Gastroesophageal sphincter (tissue), 4 donors: ENCODE results near the gene ASPG. TPM values are rescaled to one million over a fixed set of nuclear protein-coding genes. Genes with fewer than 3 reads are reported as not detected.

ENCODE experiments used
- ATAC-seq: fragments of 150-250 bp; one replicate; pipeline ENCODE4 v1.9.1; 2016; ENCODE audit warnings: mild to moderate bottlenecking, moderate library complexity
- H3K27ac ChIP-seq, 4 donors: fragments of 200-600 bp; sonication (generic) in 3 of 4; 1 replicate in 3 of 4; 2 replicates in 1 of 4; pipeline ENCODE4 v1.5.1; 2016 to 2019
- H3K27me3 ChIP-seq: fragments of 200-600 bp; sonication (generic); one replicate; pipeline ENCODE4 v1.5.1; 2019
- H3K36me3 ChIP-seq, 2 donors: fragments of 200-600 bp; sonication (generic); one replicate each; pipeline ENCODE4 v1.5.1; 2019; ENCODE audit warnings: control low read depth in 1 of 2
- H3K4me1 ChIP-seq, 3 donors: fragments of 200-600 bp; sonication (generic); 1 replicate in 2 of 3; 2 replicates in 1 of 3; pipeline ENCODE4 v1.5.1; 2016 to 2019; ENCODE audit warnings: control low read depth in 2 of 3
- H3K4me3 ChIP-seq, 2 donors: fragments of 200-600 bp; sonication (generic); one replicate each; pipeline ENCODE4 v1.5.1; 2019; ENCODE audit warnings: mild to moderate bottlenecking in 1 of 2, moderate library complexity in 1 of 2
- H3K9me3 ChIP-seq, 3 donors: fragments of 200-600 bp; sonication (generic); one replicate each; pipeline ENCODE4 v1.5.1; 2017 to 2019; ENCODE audit warnings: control low read depth in 2 of 3
- EP300 ChIP-seq: sonication (generic); formaldehyde crosslinking; IDR thresholded peaks from one replicate; pipeline ENCODE4 v1.6.1; 2017; ENCODE audit warnings: antibody characterized with exemption, mild to moderate bottlenecking
- POLR2A ChIP-seq, 2 donors: fragments of 450-650 bp; IDR thresholded peaks; one replicate each; pipeline ENCODE4 v1.6.1; 2017; ENCODE audit warnings: antibody characterized with exemption in 2 of 2, mild to moderate bottlenecking in 2 of 2, moderate library complexity in 1 of 2
- POLR2AphosphoS5 ChIP-seq: sonication (generic); formaldehyde crosslinking; IDR thresholded peaks from one replicate; pipeline ENCODE4 v1.6.1; 2017; ENCODE audit warnings: antibody characterized with exemption
- WGBS, 2 donors: methylation state at CpG; one replicate each; pipeline ENCODE4 v1.1.5; 2018; ENCODE audit warnings: low coverage in 1 of 2; 5-methylcytosine and 5-hydroxymethylcytosine counted together
- total RNA-seq, 4 donors: library from RNA; depleted of rRNA; stranded (reverse); fragments of >200 nt; gene quantifications; one replicate each; pipeline ENCODE4 v1.1.0, GENCODE V29; 2016
- TF ChIP-seq, protein P1 (sequence below), 4 experiments: fragments of 200-600 bp in 2 of 4; fragments of 450-650 bp in 2 of 4; sonication (generic) in 1 of 4; IDR thresholded peaks; one replicate each; pipeline ENCODE4 v1.5.1; 2017 to 2019; ENCODE audit warnings: antibody characterized with exemption in 4 of 4, mild to moderate bottlenecking in 2 of 4, moderate library complexity in 2 of 4

ASPG gene
- total RNA-seq, 4 donors from 2014 or later, result 0.13 to 1.1 TPM; not detected in 2

- peaks cover 0 to 5% (median 0%) of the 10 kb centered on the region in 3 donors for H3K9me3 ChIP-seq
- peaks cover 51% of the 10 kb centered on the region for H3K27me3 ChIP-seq
- H3K4me3 ChIP-seq, result no peak overlapping the region
- WGBS, 2 donors, result 20% methylated on average over 1 of the region's 11 CpGs; no CpG with 5 or more reads in 1 of the 2 donors
- peaks cover 0 to 7% (median 0%) of the 10 kb centered on the region in 3 donors for H3K4me1 ChIP-seq
- H3K36me3 ChIP-seq, result no peaks in the 10 kb centered on the region
- H3K27ac ChIP-seq, result no peak overlapping the region
- no peak for ATAC-seq
- TF ChIP-seq, protein P1, sequence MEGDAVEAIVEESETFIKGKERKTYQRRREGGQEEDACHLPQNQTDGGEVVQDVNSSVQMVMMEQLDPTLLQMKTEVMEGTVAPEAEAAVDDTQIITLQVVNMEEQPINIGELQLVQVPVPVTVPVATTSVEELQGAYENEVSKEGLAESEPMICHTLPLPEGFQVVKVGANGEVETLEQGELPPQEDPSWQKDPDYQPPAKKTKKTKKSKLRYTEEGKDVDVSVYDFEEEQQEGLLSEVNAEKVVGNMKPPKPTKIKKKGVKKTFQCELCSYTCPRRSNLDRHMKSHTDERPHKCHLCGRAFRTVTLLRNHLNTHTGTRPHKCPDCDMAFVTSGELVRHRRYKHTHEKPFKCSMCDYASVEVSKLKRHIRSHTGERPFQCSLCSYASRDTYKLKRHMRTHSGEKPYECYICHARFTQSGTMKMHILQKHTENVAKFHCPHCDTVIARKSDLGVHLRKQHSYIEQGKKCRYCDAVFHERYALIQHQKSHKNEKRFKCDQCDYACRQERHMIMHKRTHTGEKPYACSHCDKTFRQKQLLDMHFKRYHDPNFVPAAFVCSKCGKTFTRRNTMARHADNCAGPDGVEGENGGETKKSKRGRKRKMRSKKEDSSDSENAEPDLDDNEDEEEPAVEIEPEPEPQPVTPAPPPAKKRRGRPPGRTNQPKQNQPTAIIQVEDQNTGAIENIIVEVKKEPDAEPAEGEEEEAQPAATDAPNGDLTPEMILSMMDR (IDR thresholded peaks at IDR 0.05), result no peak
- no peak for TF ChIP-seq POLR2A (IDR thresholded peaks at IDR 0.05)
- no peak for TF ChIP-seq EP300
- no peak for TF ChIP-seq POLR2AphosphoS5
These were observed 7.4 kb downstream of the ASPG start for GRCh38 chr14:104092931-104093365.

DNA sequence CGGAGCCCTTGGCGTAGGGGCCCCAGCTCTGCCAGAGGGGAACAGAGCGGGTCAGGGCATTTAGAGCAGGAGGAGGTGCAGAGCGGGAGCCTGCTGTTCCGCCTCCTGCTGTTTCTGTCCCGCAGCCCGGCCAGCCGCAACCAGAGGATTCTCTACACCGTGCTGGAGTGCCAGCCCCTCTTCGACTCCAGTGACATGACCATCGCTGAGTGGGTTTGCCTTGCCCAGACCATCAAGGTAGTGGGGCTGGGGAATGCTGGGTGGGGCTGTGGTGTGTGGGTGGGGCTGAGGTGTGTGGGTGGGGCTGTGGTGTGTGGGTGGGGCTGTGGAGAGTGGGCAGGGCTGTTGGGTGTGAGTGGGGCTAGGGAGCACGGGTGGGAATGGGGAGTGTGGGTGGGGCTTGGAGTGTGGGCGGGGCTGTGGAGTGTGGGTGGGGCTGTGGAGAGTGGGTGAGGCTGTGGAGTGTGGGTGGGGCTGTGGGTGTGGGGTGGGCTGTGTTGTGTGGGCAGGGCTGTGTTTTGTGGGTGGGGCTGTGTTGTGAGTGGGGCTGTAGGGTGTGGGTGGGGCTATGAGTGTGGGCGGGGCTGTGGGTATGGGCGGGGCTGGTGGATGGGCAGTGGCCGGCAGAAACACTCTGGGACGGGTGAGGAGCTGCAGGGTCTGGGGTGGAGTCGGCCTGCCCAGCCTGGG lies 8.0 kb downstream of the ASPG start:
- ATAC-seq, result no peak
- Histone ChIP-seq H3K9me3 (peaks cover 0 to 5% (median 0%) of the 10 kb centered on the region in 3 donors), H3K27ac (no peak overlapping the region), H3K4me1 (peaks cover 0 to 7% (median 0%) of the 10 kb centered on the region in 3 donors), H3K27me3 (peaks cover 51% of the 10 kb centered on the region), H3K36me3 (no peaks in the 10 kb centered on the region), H3K4me3 (no peak overlapping the region)
- 20% methylated on average over 1 of the region's 18 CpGs; no CpG with 5 or more reads in 1 of the 2 donors for WGBS, 2 donors
- TF ChIP-seq, protein P1 (IDR thresholded peaks at IDR 0.05), result no peak
- TF ChIP-seq EP300, result no peak
- TF ChIP-seq POLR2AphosphoS5, result no peak
- no peak for TF ChIP-seq POLR2A (IDR thresholded peaks at IDR 0.05)

DNA sequence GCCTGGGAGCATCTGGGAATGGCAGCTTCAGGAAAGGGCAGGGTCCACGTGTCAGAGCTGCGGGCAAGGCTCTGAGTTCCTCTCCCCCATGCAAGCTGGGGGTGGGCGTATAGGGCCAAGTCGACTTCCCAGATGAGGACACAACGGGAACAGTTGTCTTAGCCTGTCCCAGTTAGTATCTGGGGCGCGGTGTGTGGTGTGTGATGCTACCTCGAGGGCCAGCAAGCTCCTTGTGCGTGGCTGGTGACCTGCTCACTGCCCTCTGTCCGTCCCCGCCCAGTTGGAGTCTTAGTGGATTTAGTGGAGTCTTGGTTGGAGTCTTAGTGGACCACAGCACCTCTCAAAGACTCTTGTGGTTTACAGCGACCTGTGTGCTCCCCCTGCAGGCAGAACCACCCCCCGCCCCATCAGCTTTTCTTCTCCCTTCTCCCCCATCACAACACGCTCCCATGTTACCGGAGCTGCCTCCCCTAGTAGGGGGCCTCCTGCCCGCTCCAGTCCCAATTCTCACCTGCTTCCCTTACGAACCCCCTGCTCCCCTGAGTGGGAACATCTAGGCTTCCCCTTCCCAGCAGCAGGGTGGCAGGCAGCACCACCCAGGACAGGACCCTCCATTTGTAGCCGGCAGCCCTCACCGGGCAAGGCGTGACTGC lies 8.7 kb downstream of the ASPG start:
- TF ChIP-seq, protein P1 (IDR thresholded peaks at IDR 0.05), result no peak
- no peak for TF ChIP-seq EP300
- no peak for TF ChIP-seq POLR2AphosphoS5
- TF ChIP-seq POLR2A (IDR thresholded peaks at IDR 0.05), result no peak
- ATAC-seq, result no peak
- H3K27me3 ChIP-seq, result peaks cover 51% of the 10 kb centered on the region
- no peaks in the 10 kb centered on the region for H3K36me3 ChIP-seq
- peaks cover 0 to 7% (median 0%) of the 10 kb centered on the region in 3 donors for H3K4me1 ChIP-seq
- H3K27ac ChIP-seq, result no peak overlapping the region
- 36 to 78% methylated on average over 3 to 7 of the region's 20 CpGs for WGBS, 2 donors
- H3K9me3 ChIP-seq, result peaks cover 0 to 5% (median 0%) of the 10 kb centered on the region in 3 donors
- H3K4me3 ChIP-seq, result no peak overlapping the region

- Histone ChIP-seq H3K36me3 (no peaks in the 10 kb centered on the region), H3K27ac (no peak overlapping the region), H3K27me3 (peaks cover 51% of the 10 kb centered on the region), H3K9me3 (peaks cover 0 to 5% (median 0%) of the 10 kb centered on the region in 3 donors), H3K4me3 (no peak overlapping the region), H3K4me1 (peaks cover 0 to 7% (median 0%) of the 10 kb centered on the region in 3 donors)
- TF ChIP-seq, protein P1 (IDR thresholded peaks at IDR 0.05), result peak in 3 of 4 experiments; percentile 47 to 85 (median 67)
- TF ChIP-seq POLR2AphosphoS5, result no peak
- no peak for ATAC-seq
- 0% methylated on average over 2 of the region's 35 CpGs; no CpG with 5 or more reads in 1 of the 2 donors for WGBS, 2 donors
These were observed 9.4 kb downstream of the ASPG start for GRCh38 chr14:104094709-104095425.
